ENCODE data around the gene DIDO1.

The DIDO1 gene

DNA sequence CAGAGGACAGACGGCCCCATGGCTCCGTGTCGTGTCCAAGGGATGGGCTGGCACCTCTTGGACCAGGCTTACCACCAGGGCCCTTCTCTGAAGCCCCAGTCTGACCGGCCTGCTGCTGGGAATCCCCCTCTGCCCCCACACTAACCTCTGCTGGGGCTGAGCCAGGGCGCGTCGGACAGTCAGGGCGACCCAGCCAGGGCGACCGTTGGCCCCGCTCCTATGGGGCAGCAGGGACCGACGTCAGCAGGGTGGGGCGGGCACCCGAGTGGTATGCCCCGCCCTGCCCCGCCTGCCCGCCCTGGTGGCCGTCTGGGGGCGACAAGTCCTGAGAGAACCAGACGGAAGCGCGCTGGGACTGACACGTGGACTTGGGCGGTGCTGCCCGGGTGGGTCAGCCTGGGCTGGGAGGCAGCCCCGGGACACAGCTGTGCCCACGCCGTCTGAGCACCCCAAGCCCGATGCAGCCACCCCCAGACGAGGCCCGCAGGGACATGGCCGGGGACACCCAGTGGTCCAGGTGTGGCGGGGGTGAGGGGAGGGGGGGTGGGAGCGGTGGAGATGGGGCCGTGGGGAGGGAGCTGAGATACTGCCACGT is 26.2 kb upstream of the DIDO1 start, which contains the start of gene SLC17A9:
Gene SLC17A9 (plus strand): TSS at position 337 of the 595 bp plus-strand sequence. CDS start 122 bp downstream, at position 459.
- DNase-seq (ENCODE audit: extremely low read depth, low read depth): peak; percentile 29
- TF ChIP-seq, protein P1, sequence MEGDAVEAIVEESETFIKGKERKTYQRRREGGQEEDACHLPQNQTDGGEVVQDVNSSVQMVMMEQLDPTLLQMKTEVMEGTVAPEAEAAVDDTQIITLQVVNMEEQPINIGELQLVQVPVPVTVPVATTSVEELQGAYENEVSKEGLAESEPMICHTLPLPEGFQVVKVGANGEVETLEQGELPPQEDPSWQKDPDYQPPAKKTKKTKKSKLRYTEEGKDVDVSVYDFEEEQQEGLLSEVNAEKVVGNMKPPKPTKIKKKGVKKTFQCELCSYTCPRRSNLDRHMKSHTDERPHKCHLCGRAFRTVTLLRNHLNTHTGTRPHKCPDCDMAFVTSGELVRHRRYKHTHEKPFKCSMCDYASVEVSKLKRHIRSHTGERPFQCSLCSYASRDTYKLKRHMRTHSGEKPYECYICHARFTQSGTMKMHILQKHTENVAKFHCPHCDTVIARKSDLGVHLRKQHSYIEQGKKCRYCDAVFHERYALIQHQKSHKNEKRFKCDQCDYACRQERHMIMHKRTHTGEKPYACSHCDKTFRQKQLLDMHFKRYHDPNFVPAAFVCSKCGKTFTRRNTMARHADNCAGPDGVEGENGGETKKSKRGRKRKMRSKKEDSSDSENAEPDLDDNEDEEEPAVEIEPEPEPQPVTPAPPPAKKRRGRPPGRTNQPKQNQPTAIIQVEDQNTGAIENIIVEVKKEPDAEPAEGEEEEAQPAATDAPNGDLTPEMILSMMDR (IDR thresholded peaks at IDR 0.05; ENCODE audit: low read depth, low read length): no peak; the same call in 1 of the 2 replicates

DNA sequence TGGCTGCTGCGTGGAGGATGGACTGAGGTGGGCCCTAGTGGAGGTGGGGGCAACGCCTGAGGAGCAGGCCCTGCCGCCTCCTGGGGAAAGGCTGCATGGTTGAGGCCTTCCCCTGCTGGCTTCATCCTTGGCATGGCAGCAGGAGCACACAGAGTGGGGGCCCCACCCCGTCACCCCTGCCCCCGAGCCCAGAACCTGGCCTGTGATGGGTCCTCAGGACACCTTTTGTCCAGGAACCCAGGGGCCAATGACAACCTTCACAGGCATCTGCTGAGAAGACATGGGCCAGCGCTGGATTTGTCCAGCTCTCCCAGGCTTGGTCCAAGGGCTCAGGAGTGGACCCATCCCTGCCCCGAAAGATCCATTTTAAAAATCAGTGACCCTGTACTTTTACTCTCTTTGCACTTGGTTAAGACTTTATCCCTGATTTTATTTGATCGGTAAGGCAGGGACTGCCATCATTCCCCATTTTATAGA is 25.6 kb upstream of the DIDO1 start:
- no peak for DNase-seq (ENCODE audit: extremely low read depth, low read depth)

DNA sequence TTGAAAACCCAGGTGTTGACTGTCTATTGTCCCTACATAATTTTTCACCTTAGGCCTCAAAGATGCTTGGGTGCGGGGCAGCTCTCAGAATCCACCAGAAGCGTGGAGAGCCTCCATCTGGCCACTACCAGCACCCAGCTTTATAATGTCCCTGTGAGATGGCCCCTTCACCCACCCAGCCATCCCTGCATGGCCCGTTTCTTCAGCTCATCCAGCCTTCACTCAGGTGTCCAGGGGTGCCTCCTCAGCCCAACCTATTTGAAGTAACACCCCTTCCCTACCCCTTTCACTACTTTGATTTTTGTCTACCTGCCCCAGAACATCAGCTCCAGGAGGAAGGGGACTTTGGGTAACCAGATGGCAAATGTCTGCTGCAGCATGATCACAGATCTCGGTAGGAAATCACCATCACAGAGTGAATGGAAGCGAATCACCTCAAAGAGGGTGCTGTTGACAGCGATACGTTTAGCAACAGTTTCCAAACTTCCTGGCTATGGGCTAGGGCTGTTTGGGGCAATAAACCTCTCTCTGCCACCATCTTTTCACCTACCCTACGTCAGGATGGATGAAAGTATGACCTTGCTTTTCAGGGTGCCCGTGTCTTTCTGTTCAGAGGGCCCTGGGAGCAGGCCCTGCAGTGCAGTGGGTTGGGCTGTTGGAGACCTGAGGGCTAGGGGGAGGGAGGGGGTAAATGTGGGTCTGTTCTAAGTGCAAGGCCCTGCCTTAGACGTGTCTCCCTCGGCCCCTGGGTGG is 25.0 kb upstream of the DIDO1 start:
- TF ChIP-seq, protein P1 (IDR thresholded peaks at IDR 0.05; ENCODE audit: low read depth, low read length): no peak
- no peak for DNase-seq (ENCODE audit: extremely low read depth, low read depth)

More for the DNA sequence above, 25.6 kb upstream of the DIDO1 start:
- TF ChIP-seq, protein P1 (IDR thresholded peaks at IDR 0.05; ENCODE audit: low read depth, low read length): no peak

DNA sequence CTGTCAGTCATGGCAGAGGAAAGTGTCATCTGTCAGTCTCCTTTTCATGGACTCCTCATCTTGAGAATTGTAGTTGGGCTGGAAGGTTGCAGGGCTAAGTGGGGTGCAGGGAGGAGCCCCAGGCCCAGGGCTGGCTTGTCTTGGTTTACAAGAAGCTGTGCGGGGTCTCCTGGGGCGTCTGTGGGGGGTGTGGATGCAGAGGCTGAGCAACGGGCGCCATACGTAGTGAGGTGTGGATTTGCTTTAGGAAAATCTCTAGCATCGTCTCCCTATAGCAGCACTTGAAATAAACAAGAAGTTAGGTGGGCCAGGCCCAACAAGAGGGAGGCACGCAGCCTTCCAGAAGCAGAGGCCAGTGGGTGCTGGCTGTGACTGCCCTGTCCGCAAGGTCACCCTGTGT is 24.4 kb upstream of the DIDO1 start:
- TF ChIP-seq, protein P1 (IDR thresholded peaks at IDR 0.05; ENCODE audit: low read depth, low read length): no peak
- DNase-seq (ENCODE audit: extremely low read depth, low read depth): no peak

DNA sequence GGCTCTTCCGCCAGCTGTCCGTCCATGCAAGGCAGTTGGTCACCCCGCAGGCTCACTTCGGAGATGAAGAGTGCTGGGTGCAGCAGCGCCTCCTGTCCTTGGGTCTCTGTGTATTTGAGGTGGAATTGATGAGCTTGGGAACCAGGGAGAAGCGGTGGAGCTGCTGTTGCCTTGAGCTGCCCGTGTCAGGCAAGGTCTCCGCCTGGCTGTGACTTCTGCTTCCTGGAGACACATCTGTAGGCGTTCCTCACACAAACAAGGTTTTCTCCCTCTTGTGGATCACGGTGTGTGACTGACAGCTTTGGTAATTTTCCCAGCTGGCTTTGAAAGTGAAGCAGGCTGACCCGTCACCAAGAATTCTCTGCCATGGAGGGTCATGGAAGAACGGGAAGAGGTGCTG is 23.7 kb upstream of the DIDO1 start:
- DNase-seq (ENCODE audit: extremely low read depth, low read depth): no peak
- TF ChIP-seq, protein P1 (IDR thresholded peaks at IDR 0.05; ENCODE audit: low read depth, low read length): no peak

DNA sequence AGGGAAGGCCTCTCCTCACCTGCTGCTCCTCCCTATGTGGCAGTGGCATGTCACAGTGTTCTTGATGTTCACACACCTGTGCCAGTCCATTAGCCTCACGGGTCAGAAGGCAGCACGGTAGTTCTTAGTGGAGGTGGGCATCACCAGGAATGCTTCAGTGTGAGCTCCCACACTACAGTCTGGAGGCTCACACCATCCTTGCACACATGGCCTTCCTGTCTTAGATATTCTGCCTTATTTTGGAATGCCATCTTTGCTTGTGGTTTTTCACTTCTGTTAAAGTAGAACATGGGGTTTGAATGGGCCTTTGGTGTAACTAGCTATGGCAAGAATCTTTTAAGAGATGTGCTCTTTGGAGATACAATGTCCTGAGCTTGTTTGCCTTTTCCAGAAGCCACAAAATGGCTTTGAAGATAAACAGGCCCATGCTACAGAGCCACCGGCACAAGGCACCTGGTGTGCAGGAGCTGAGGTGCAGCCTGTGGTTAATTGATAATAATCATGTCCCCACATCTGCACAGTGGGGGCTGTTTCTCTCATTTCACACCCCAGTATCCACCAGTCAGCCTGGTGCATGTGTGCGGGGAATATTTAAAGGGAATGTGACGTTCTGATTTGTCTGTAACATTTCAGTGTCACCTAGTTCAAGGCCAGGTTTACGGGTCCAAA is 23.0 kb upstream of the DIDO1 start:
- TF ChIP-seq, protein P1 (IDR thresholded peaks at IDR 0.05; ENCODE audit: low read depth, low read length): no peak
- no peak for DNase-seq (ENCODE audit: extremely low read depth, low read depth)
